NOMO-1 (cell line): Measurements from ENCODE around the gene DIP2C.
"Not testable (repeated sequence)": the region's sequence is repeated elsewhere in the genome, so short reads cannot be mapped to it uniquely, and the experiment has no call there.

Source experiments
- DNase-seq, 2 experiments: peaks; one replicate each; lab custom pipeline; 2025; ENCODE audit not compliant: unreplicated experiment in 2 of 2; lab: John Stamatoyannopoulos, UW

Gene DIP2C

GRCh38 chr10:584497-585290, 104.8 kb downstream of the DIP2C start:
- not testable (repeated sequence) for DNase-seq

- no peak for DNase-seq
Observed at GRCh38 chr10:583433-583832, 106.0 kb downstream of the DIP2C start.

GRCh38 chr10:581776-582330, 107.6 kb downstream of the DIP2C start:
- DNase-seq: no peak

- no peak for DNase-seq
Observed at GRCh38 chr10:580778-581177, 108.7 kb downstream of the DIP2C start.

GRCh38 chr10:576130-576465, 113.4 kb downstream of the DIP2C start:
- DNase-seq: no peak

- DNase-seq: no peak
Observed at GRCh38 chr10:575402-576129, 113.9 kb downstream of the DIP2C start.

GRCh38 chr10:572696-573095, 116.8 kb downstream of the DIP2C start:
- no peak for DNase-seq

GRCh38 chr10:571688-572451, 117.6 kb downstream of the DIP2C start:
- DNase-seq: no peak

- DNase-seq: no peak
Observed at GRCh38 chr10:571166-571565, 118.3 kb downstream of the DIP2C start.

GRCh38 chr10:570628-571163, 118.8 kb downstream of the DIP2C start:
- no peak for DNase-seq

- DNase-seq: no peak
Observed at GRCh38 chr10:569961-570627, 119.4 kb downstream of the DIP2C start.

- DNase-seq: no peak
Observed at GRCh38 chr10:568848-569247, 120.6 kb downstream of the DIP2C start.

- DNase-seq: no peak
Observed at GRCh38 chr10:567869-568268, 121.6 kb downstream of the DIP2C start.

- DNase-seq: no peak
Observed at GRCh38 chr10:566241-566885, 123.1 kb downstream of the DIP2C start.

- no peak for DNase-seq
Observed at GRCh38 chr10:565676-566075, 123.8 kb downstream of the DIP2C start.

GRCh38 chr10:565146-565545, 124.3 kb downstream of the DIP2C start:
- no peak for DNase-seq

- DNase-seq: no peak
Observed at GRCh38 chr10:563827-564226, 125.6 kb downstream of the DIP2C start.

- no peak for DNase-seq
Observed at GRCh38 chr10:562142-562541, 127.3 kb downstream of the DIP2C start.

- DNase-seq: no peak
Observed at GRCh38 chr10:561721-562120, 127.7 kb downstream of the DIP2C start.
